GM23338 (cell line): ENCODE measurements around the gene CRHR1. TPM values are rescaled to one million over a fixed set of nuclear protein-coding genes. Genes with fewer than 3 reads are reported as not detected.

Experiments
- ATAC-seq: fragments of 200-7000 bp; cut with Tn5 transposase; 3 replicates; pipeline ENCODE4 v1.9.1; 2020
- DNase-seq: peaks from one replicate; pipeline ENCODE4 v3.0.0-alpha.2; 2015; ENCODE audit warnings: low spot score
- H2AFZ ChIP-seq: fragments of 200-600 bp; sonication (generic); 2 replicates; pipeline ENCODE4 v1.8.0; 2016; ENCODE audit warnings: antibody characterized with exemption, mild to moderate bottlenecking, moderate library complexity
- H3F3A ChIP-seq: fragments of 200-600 bp; sonication (generic); replicated peaks from 2 replicates; pipeline ENCODE4 v1.8.0; 2017; ENCODE audit warnings: antibody characterized with exemption, mixed run types, low read depth
- H3K27ac ChIP-seq: fragments of 200-600 bp; sonication (generic); 2 replicates; pipeline ENCODE4 v1.6.1; 2016; ENCODE audit warnings: low read depth
- H3K27me3 ChIP-seq: fragments of 200-600 bp; sonication (generic); 2 replicates; pipeline ENCODE4 v1.8.0; 2016; ENCODE audit warnings: mild to moderate bottlenecking, mixed run types, moderate library complexity; ENCODE audit not compliant: insufficient read depth
- H3K36me3 ChIP-seq: fragments of 200-600 bp; sonication (generic); 2 replicates; pipeline ENCODE4 v1.8.0; 2016; ENCODE audit warnings: mild to moderate bottlenecking; ENCODE audit not compliant: insufficient read depth
- H3K4me1 ChIP-seq: fragments of 200-600 bp; sonication (generic); 2 replicates; pipeline ENCODE4 v1.8.0; 2016; ENCODE audit warnings: mild to moderate bottlenecking, moderate library complexity; ENCODE audit not compliant: insufficient read depth
- H3K4me2 ChIP-seq: fragments of 200-600 bp; sonication (generic); 2 replicates; pipeline ENCODE4 v1.7.1; 2017; ENCODE audit warnings: mixed run types
- H3K4me3 ChIP-seq: fragments of 200-600 bp; sonication (generic); 2 replicates; pipeline ENCODE4 v1.6.1; 2016; ENCODE audit warnings: mixed run types
- H3K79me2 ChIP-seq: fragments of 200-600 bp; sonication (generic); replicated peaks from 2 replicates; pipeline ENCODE4 v1.8.0; 2017; ENCODE audit warnings: mild to moderate bottlenecking; ENCODE audit not compliant: insufficient read depth
- H3K9me2 ChIP-seq: fragments of 200-600 bp; sonication (generic); 2 replicates; pipeline ENCODE4 v1.8.0; 2017; ENCODE audit not compliant: insufficient read depth
- H4K20me1 ChIP-seq: fragments of 200-600 bp; sonication (generic); replicated peaks from 2 replicates; pipeline ENCODE4 v1.8.0; 2017; ENCODE audit warnings: mild to moderate bottlenecking; ENCODE audit not compliant: insufficient read depth
- H3K27ac Mint-ChIP-seq: 2 replicates; pipeline ENCODE4 v1.8.0; 2020; ENCODE audit warnings: inconsistent platforms, mild to moderate bottlenecking, moderate library complexity, mixed read lengths
- H3K27me3 Mint-ChIP-seq: 3 replicates; pipeline ENCODE4 v1.8.0; 2022; ENCODE audit warnings: low read depth, mild to moderate bottlenecking, moderate library complexity, mixed read lengths, inconsistent platforms; ENCODE audit not compliant: insufficient read depth, poor library complexity
- H3K36me3 Mint-ChIP-seq: 3 replicates; pipeline ENCODE4 v1.8.0; 2021; ENCODE audit warnings: low read depth, mild to moderate bottlenecking, inconsistent platforms, moderate library complexity, mixed read lengths
- H3K4me1 Mint-ChIP-seq: 3 replicates; pipeline ENCODE4 v1.8.0; 2020; ENCODE audit warnings: mild to moderate bottlenecking, inconsistent platforms, mixed read lengths
- H3K4me3 Mint-ChIP-seq: 3 replicates; pipeline ENCODE4 v1.8.0; 2021; ENCODE audit warnings: moderate library complexity, mild to moderate bottlenecking, inconsistent platforms, mixed read lengths
- H3K9me3 Mint-ChIP-seq: 3 replicates; pipeline ENCODE4 v1.8.0; 2020; ENCODE audit warnings: moderate library complexity, mild to moderate bottlenecking, inconsistent platforms, mixed read lengths
- CREB1 ChIP-seq: fragments of 250-450 bp; sonication (Bioruptor Pico); IDR thresholded peaks from 2 replicates; pipeline ENCODE4 v1.5.0; 2020; ENCODE audit warnings: low read depth, mild to moderate bottlenecking, moderate library complexity
- EZH2 ChIP-seq: fragments of 200-600 bp; sonication (generic); IDR thresholded peaks from one replicate; pipeline ENCODE4 v1.8.0; 2017; ENCODE audit warnings: antibody characterized with exemption, mild to moderate bottlenecking, low read depth; ENCODE audit not compliant: unreplicated experiment
- EZH2phosphoT487 ChIP-seq: fragments of 200-600 bp; sonication (generic); IDR thresholded peaks from one replicate; pipeline ENCODE4 v1.8.1; 2018; ENCODE audit warnings: antibody characterized with exemption; ENCODE audit not compliant: unreplicated experiment
- JUNB ChIP-seq: IDR thresholded peaks from one replicate; pipeline ENCODE4 v1.6.1; 2016; ENCODE audit warnings: antibody characterized with exemption; ENCODE audit not compliant: unreplicated experiment
- NANOG ChIP-seq: IDR thresholded peaks from 2 replicates; pipeline ENCODE4 v1.6.1; 2016; ENCODE audit warnings: antibody characterized with exemption, borderline replicate concordance
- POLR2AphosphoS5 ChIP-seq: IDR thresholded peaks from 2 replicates; pipeline ENCODE4 v1.6.1; 2016; ENCODE audit warnings: antibody characterized with exemption, low read depth
- STAT1 ChIP-seq: IDR thresholded peaks from one replicate; pipeline ENCODE4 v1.6.1; 2016; ENCODE audit warnings: antibody characterized with exemption; ENCODE audit not compliant: unreplicated experiment
- ZNF114 ChIP-seq: fragments of 250-450 bp; sonication (Bioruptor Pico); IDR thresholded peaks from 2 replicates; pipeline ENCODE4 v1.5.0; 2020; ENCODE audit warnings: mild to moderate bottlenecking, moderate library complexity
- ZNF331 ChIP-seq: fragments of 250-450 bp; sonication (Bioruptor Pico); IDR thresholded peaks from 2 replicates; pipeline ENCODE4 v1.5.0; 2020; ENCODE audit warnings: low read depth, mild to moderate bottlenecking, moderate library complexity
- polyA plus RNA-seq: library from polyadenylated mRNA; unstranded; fragments of >200 nt; fragmentation: Nextera tagmentation; extraction: Ambion mirVana; gene quantifications from 2 replicates; pipeline ENCODE4 v1.2.1, GENCODE V29; 2016
- total RNA-seq: library from RNA; depleted of rRNA; stranded (reverse); fragments of >200 nt; shearing (Covaris generic); gene quantifications from 2 replicates; pipeline ENCODE4 v1.2.3, GENCODE V29; 2014
- TF ChIP-seq, protein P1 (sequence below): IDR thresholded peaks from 2 replicates; pipeline ENCODE4 v1.6.1; 2016; ENCODE audit warnings: antibody characterized with exemption
- TF ChIP-seq, protein P2 (sequence below), 2 experiments: fragments of 200-600 bp in 1 of 2; sonication (generic) in 1 of 2; conservative IDR thresholded peaks; 2 replicates each; pipeline versions ENCODE4 v1.5.1 to v1.6.1; 2016 to 2017; ENCODE audit warnings: antibody characterized with exemption in 2 of 2, low read depth in 2 of 2, mild to moderate bottlenecking in 2 of 2, moderate library complexity in 1 of 2
- TF ChIP-seq, protein P3 (sequence below): fragments of 250-450 bp; sonication (Bioruptor Pico); IDR thresholded peaks from 2 replicates; pipeline ENCODE4 v1.5.0; 2020; ENCODE audit warnings: mild to moderate bottlenecking, moderate library complexity
- TF ChIP-seq, protein P4 (sequence below): IDR thresholded peaks from one replicate; pipeline ENCODE4 v1.6.1; 2018; ENCODE audit warnings: antibody characterized with exemption; ENCODE audit not compliant: unreplicated experiment

CRHR1 gene
- total and polyA plus RNA-seq, 2 experiments from 2014 or later: 0.19 to 0.76 TPM

DNA sequence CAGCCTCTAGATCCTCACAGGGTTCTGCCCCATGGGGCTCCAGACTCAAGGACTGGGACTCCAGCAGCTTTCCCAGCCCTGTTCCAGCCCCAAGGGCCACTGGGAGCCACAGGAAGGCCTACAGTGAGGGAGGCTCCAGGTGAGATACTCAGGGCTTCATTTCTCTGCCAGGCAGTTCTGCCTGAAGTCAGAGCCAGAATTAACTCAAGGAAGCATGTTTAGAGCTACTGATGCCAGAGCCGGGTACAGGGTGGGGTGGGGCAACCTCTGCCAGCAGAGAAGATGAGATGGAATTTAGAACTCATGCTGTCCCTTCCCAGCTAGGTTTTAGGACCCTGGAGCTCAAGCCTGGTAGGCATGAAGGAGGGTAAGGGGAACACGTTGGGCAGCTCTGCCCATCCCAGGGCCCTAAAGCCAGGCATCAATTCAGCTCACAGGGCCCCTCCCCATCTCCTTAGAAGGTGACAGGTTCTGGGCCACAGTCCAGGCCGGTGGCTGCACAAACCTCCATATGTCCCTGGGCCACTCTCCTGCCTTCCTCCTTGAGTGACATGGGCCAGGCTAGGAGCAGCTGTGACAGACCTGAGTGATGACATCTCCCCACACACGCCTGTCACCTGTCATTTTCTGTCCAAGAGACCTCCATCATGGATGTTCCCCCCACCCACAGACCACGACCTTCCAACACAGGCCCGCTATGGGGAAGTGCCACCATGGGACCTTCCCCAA lies 36.1 kb downstream of the CRHR1 start:
- TF ChIP-seq, protein P1, sequence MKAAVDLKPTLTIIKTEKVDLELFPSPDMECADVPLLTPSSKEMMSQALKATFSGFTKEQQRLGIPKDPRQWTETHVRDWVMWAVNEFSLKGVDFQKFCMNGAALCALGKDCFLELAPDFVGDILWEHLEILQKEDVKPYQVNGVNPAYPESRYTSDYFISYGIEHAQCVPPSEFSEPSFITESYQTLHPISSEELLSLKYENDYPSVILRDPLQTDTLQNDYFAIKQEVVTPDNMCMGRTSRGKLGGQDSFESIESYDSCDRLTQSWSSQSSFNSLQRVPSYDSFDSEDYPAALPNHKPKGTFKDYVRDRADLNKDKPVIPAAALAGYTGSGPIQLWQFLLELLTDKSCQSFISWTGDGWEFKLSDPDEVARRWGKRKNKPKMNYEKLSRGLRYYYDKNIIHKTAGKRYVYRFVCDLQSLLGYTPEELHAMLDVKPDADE: no peak
- TF ChIP-seq JUNB (no peak), ZNF114 (CRISPR knock-in tag) (no peak), STAT1 (no peak), CREB1 (no peak), EZH2 (no peak), POLR2AphosphoS5 (no peak), EZH2phosphoT487 (no peak), ZNF331 (CRISPR knock-in tag) (no peak), NANOG (no peak)
- TF ChIP-seq, protein P2, sequence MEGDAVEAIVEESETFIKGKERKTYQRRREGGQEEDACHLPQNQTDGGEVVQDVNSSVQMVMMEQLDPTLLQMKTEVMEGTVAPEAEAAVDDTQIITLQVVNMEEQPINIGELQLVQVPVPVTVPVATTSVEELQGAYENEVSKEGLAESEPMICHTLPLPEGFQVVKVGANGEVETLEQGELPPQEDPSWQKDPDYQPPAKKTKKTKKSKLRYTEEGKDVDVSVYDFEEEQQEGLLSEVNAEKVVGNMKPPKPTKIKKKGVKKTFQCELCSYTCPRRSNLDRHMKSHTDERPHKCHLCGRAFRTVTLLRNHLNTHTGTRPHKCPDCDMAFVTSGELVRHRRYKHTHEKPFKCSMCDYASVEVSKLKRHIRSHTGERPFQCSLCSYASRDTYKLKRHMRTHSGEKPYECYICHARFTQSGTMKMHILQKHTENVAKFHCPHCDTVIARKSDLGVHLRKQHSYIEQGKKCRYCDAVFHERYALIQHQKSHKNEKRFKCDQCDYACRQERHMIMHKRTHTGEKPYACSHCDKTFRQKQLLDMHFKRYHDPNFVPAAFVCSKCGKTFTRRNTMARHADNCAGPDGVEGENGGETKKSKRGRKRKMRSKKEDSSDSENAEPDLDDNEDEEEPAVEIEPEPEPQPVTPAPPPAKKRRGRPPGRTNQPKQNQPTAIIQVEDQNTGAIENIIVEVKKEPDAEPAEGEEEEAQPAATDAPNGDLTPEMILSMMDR (conservative IDR thresholded peaks at IDR 0.05; ENCODE audit: low read depth in 2 of 2): no peak
- TF ChIP-seq, protein P3, sequence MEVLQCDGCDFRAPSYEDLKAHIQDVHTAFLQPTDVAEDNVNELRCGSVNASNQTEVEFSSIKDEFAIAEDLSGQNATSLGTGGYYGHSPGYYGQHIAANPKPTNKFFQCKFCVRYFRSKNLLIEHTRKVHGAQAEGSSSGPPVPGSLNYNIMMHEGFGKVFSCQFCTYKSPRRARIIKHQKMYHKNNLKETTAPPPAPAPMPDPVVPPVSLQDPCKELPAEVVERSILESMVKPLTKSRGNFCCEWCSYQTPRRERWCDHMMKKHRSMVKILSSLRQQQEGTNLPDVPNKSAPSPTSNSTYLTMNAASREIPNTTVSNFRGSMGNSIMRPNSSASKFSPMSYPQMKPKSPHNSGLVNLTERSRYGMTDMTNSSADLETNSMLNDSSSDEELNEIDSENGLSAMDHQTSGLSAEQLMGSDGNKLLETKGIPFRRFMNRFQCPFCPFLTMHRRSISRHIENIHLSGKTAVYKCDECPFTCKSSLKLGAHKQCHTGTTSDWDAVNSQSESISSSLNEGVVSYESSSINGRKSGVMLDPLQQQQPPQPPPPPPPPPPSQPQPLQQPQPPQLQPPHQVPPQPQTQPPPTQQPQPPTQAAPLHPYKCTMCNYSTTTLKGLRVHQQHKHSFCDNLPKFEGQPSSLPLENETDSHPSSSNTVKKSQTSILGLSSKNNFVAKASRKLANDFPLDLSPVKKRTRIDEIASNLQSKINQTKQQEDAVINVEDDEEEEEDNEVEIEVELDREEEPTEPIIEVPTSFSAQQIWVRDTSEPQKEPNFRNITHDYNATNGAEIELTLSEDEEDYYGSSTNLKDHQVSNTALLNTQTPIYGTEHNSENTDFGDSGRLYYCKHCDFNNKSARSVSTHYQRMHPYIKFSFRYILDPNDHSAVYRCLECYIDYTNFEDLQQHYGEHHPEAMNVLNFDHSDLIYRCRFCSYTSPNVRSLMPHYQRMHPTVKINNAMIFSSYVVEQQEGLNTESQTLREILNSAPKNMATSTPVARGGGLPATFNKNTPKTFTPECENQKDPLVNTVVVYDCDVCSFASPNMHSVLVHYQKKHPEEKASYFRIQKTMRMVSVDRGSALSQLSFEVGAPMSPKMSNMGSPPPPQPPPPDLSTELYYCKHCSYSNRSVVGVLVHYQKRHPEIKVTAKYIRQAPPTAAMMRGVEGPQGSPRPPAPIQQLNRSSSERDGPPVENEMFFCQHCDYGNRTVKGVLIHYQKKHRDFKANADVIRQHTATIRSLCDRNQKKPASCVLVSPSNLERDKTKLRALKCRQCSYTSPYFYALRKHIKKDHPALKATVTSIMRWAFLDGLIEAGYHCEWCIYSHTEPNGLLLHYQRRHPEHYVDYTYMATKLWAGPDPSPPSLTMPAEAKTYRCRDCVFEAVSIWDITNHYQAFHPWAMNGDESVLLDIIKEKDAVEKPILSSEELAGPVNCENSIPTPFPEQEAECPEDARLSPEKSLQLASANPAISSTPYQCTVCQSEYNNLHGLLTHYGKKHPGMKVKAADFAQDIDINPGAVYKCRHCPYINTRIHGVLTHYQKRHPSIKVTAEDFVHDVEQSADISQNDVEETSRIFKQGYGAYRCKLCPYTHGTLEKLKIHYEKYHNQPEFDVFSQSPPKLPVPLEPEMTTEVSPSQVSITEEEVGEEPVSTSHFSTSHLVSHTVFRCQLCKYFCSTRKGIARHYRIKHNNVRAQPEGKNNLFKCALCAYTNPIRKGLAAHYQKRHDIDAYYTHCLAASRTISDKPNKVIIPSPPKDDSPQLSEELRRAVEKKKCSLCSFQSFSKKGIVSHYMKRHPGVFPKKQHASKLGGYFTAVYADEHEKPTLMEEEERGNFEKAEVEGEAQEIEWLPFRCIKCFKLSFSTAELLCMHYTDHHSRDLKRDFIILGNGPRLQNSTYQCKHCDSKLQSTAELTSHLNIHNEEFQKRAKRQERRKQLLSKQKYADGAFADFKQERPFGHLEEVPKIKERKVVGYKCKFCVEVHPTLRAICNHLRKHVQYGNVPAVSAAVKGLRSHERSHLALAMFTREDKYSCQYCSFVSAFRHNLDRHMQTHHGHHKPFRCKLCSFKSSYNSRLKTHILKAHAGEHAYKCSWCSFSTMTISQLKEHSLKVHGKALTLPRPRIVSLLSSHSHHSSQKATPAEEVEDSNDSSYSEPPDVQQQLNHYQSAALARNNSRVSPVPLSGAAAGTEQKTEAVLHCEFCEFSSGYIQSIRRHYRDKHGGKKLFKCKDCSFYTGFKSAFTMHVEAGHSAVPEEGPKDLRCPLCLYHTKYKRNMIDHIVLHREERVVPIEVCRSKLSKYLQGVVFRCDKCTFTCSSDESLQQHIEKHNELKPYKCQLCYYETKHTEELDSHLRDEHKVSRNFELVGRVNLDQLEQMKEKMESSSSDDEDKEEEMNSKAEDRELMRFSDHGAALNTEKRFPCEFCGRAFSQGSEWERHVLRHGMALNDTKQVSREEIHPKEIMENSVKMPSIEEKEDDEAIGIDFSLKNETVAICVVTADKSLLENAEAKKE (CRISPR knock-in tag): no peak
- TF ChIP-seq, protein P4, sequence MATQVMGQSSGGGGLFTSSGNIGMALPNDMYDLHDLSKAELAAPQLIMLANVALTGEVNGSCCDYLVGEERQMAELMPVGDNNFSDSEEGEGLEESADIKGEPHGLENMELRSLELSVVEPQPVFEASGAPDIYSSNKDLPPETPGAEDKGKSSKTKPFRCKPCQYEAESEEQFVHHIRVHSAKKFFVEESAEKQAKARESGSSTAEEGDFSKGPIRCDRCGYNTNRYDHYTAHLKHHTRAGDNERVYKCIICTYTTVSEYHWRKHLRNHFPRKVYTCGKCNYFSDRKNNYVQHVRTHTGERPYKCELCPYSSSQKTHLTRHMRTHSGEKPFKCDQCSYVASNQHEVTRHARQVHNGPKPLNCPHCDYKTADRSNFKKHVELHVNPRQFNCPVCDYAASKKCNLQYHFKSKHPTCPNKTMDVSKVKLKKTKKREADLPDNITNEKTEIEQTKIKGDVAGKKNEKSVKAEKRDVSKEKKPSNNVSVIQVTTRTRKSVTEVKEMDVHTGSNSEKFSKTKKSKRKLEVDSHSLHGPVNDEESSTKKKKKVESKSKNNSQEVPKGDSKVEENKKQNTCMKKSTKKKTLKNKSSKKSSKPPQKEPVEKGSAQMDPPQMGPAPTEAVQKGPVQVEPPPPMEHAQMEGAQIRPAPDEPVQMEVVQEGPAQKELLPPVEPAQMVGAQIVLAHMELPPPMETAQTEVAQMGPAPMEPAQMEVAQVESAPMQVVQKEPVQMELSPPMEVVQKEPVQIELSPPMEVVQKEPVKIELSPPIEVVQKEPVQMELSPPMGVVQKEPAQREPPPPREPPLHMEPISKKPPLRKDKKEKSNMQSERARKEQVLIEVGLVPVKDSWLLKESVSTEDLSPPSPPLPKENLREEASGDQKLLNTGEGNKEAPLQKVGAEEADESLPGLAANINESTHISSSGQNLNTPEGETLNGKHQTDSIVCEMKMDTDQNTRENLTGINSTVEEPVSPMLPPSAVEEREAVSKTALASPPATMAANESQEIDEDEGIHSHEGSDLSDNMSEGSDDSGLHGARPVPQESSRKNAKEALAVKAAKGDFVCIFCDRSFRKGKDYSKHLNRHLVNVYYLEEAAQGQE: no peak
- Histone ChIP-seq H3K4me1 (no peaks in the 10 kb centered on the region), H3F3A (no peaks in the 10 kb centered on the region), H3K9me2 (no peaks in the 10 kb centered on the region), H3K4me3 (no peak overlapping the region), H2AFZ (no peak overlapping the region), H3K27ac (no peak overlapping the region), H4K20me1 (no peaks in the 10 kb centered on the region), H3K36me3 (no peaks in the 10 kb centered on the region), H3K79me2 (no peaks in the 10 kb centered on the region), H3K4me2 (no peak overlapping the region), H3K27me3 (no peaks in the 10 kb centered on the region)
- DNase-seq: no peak
- no peak for ATAC-seq
- Mint-ChIP-seq H3K27me3 (peaks cover 22% of the 10 kb centered on the region), H3K9me3 (no peaks in the 10 kb centered on the region), H3K36me3 (no peaks in the 10 kb centered on the region), H3K4me1 (no peaks in the 10 kb centered on the region; the same call in 2 of the 3 replicates), H3K27ac (no peak overlapping the region), H3K4me3 (no peak overlapping the region)
